BE2C (cell line): ENCODE measurements around the gene PLCL2.

Experiments
- DNase-seq: peaks from one replicate; pipeline ENCODE4 v3.0.0-alpha.2; 2020
- H3K27me3 ChIP-seq: fragments of 250-450 bp; sonication (Bioruptor Pico); 2 replicates; pipeline ENCODE4 v1.5.1; 2020; ENCODE audit warnings: mild to moderate bottlenecking
- H3K36me3 ChIP-seq: fragments of 250-450 bp; sonication (Bioruptor Pico); 2 replicates; pipeline ENCODE4 v1.5.1; 2020; ENCODE audit warnings: mild to moderate bottlenecking
- H3K4me1 ChIP-seq: fragments of 250-450 bp; sonication (Bioruptor Pico); 2 replicates; pipeline ENCODE4 v1.5.1; 2020
- H3K4me3 ChIP-seq: 2 replicates; pipeline ENCODE4 v1.5.1; 2011; ENCODE audit warnings: low read depth, low read length
- H3K9me3 ChIP-seq: fragments of 250-450 bp; sonication (Bioruptor Pico); 2 replicates; pipeline ENCODE4 v1.5.1; 2020
- CTCF ChIP-seq: IDR thresholded peaks from 2 replicates; pipeline ENCODE4 v1.5.1; 2012; ENCODE audit warnings: mild to moderate bottlenecking, low read depth, low read length

Gene PLCL2

DNA sequence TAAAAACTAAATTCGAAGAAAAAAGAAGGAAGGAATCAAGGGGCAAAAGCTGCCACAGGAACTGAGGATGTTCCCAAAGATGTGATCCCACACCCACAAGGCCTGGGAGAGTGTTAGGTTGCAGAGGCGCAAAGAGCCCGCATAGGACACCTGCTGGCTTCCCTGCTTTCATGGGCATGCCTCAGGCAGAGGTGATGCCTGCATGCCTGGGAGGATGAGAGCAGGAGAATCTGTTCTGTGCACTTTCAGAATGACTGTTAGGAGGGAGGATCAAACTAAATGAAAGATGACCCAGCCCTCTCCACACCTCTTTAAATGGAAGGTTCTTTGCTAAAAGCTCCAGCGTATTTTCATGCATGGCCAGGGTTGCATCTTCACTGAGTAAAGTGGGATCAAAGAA is 162.4 kb downstream of the PLCL2 start:
- Histone ChIP-seq H3K36me3 (no peaks in the 10 kb centered on the region), H3K4me3 (no peak overlapping the region), H3K4me1 (no peaks in the 10 kb centered on the region), H3K27me3 (no peaks in the 10 kb centered on the region), H3K9me3 (no peaks in the 10 kb centered on the region)
- no peak for DNase-seq
- no peak for TF ChIP-seq CTCF

DNA sequence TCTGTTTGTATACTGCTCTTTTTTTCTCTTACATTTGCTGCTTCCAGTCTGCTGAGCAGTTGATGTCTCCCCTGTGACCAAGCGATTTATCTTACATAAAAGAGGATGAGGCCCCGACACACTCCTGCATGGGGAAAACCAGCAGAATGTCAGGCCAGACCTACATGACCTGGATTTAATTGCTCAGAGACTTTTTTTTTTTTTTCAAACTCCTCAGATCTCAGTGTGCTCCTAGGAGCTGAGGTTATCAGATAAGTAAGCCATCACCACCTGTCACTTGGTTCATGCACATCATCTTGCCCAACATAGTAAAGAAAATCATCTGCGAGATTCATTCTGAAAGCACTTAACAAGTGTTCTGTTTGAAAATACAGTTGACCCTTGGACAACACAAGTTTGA is 163.1 kb downstream of the PLCL2 start:
- no peaks in the 10 kb centered on the region for H3K4me1 ChIP-seq
- TF ChIP-seq CTCF, result no peak
- H3K27me3 ChIP-seq, result no peaks in the 10 kb centered on the region
- no peaks in the 10 kb centered on the region for H3K36me3 ChIP-seq
- no peaks in the 10 kb centered on the region for H3K9me3 ChIP-seq
- no peak for DNase-seq
- H3K4me3 ChIP-seq, result no peak overlapping the region

DNA sequence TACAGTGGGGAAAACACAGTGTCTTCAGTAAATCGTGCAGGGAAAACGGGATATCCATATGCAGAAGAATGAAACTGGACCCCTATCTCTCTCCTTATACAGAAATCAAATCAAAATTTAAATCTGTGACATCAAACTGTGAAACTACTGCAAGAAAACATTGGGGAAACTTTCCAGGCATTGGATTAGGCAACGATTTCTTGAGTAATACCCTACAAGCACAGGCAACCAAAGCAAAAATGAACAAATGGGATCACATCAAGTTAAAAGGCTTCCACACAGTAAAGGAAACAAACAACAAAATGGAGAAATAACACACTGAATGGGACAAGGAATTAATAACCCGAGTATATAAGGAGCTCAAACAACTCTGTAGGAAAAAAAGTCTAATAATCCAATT is 165.3 kb downstream of the PLCL2 start:
- no peak overlapping the region for H3K4me3 ChIP-seq
- H3K4me1 ChIP-seq, result no peaks in the 10 kb centered on the region
- H3K36me3 ChIP-seq, result no peaks in the 10 kb centered on the region
- no peak for DNase-seq
- H3K9me3 ChIP-seq, result no peaks in the 10 kb centered on the region
- TF ChIP-seq CTCF, result no peak
- no peaks in the 10 kb centered on the region for H3K27me3 ChIP-seq

DNA sequence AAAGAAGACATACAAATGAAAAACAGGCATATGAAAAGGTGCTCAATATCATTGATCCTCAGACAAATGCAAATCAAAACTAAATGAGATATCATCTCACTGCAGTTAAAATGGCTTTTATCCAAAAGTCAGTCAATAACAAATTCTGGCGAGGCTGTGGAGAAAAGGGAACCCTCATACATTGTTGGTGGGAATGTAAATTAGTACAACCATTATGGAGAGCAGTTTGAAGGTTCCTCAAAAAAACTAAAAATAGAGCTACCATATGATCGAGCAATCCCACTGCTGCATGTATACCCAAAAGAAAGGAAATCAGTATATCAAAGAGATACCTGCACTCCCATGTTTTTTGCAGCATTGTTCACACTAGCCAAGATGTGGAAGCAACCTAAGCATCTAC is 165.8 kb downstream of the PLCL2 start:
- no peak for DNase-seq
- H3K9me3 ChIP-seq, result no peaks in the 10 kb centered on the region
- H3K4me3 ChIP-seq, result no peak overlapping the region

GRCh38 chr3:17052363-17052762 is 167.6 kb downstream of the PLCL2 start:
- H3K4me3 ChIP-seq, result no peak overlapping the region
- no peaks in the 10 kb centered on the region for H3K9me3 ChIP-seq
- no peaks in the 10 kb centered on the region for H3K4me1 ChIP-seq
- no peaks in the 10 kb centered on the region for H3K36me3 ChIP-seq
- no peaks in the 10 kb centered on the region for H3K27me3 ChIP-seq
- no peak for TF ChIP-seq CTCF
- no peak for DNase-seq

More for the DNA sequence above, 165.8 kb downstream of the PLCL2 start:
- no peaks in the 10 kb centered on the region for H3K36me3 ChIP-seq
- H3K27me3 ChIP-seq, result no peaks in the 10 kb centered on the region
- TF ChIP-seq CTCF, result no peak
- H3K4me1 ChIP-seq, result no peaks in the 10 kb centered on the region

DNA sequence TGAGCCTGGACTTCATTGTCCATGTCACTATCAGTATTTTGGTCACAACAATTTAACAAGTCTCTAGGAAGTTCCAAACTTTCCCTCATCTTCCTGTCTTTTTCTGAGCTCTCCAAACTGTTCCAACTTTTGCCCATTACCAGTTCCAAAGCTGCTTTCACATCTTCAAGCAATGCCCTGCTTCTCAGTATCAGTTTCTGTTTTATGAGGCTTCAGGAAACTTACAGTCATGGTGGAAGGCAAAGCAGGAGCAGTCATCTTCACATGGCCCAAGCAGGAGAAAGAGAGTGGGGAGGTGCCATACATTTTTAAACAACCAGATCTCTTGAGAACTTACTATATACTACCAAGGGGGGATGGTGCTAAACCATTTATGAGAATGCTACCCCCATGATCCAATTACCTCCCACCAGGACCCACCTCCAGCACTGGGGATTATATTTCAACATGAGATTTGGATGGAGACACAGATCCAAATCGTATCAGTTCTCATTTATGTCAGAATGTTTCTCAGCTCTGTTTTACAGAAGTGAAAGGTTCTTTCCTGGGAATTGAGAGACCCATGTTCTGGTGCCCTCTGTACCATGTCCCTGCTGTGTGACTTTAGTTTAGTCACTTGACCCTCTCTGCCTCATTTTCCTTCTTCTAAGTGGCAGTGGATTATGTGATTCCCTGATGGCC is 169.7 kb downstream of the PLCL2 start:
- Histone ChIP-seq H3K27me3 (no peaks in the 10 kb centered on the region), H3K9me3 (no peaks in the 10 kb centered on the region), H3K4me1 (no peaks in the 10 kb centered on the region), H3K36me3 (no peaks in the 10 kb centered on the region), H3K4me3 (no peak overlapping the region)
- no peak for DNase-seq
- no peak for TF ChIP-seq CTCF
